Measurements from ENCODE around the gene STX18. TPM values are rescaled to one million over a fixed set of nuclear protein-coding genes. Genes with fewer than 3 reads are reported as not detected.

Gene STX18
- total RNA-seq, 3 donors from 2014 or later (not counting 1 experiment from before 2014, with no cell fraction given), result 23.1 to 32.8 (median 29.0) TPM

GRCh38 chr4:4488405-4489404 lies 53.1 kb downstream of the STX18 start:
- Histone ChIP-seq H3K4me3 (ENCODE audit: low read length) (no peak overlapping the region), H3K27me3 (ENCODE audit: control insufficient read depth, insufficient read depth, low read length) (no peaks in the 10 kb centered on the region), H3K4me1 (ENCODE audit: control insufficient read depth, insufficient read depth, low read length) (no peaks in the 10 kb centered on the region), H3K27ac (ENCODE audit: low read length) (no peak overlapping the region), H3K9me3 (ENCODE audit: control insufficient read depth, insufficient read depth, low read length) (no peaks in the 10 kb centered on the region), H3K36me3 (ENCODE audit: control insufficient read depth, insufficient read depth, low read length) (no peaks in the 10 kb centered on the region)
- no peak overlapping the region for H3K27ac Mint-ChIP-seq
- 31% methylated on average over 5 of the region's 6 CpGs for WGBS (ENCODE audit: insufficient coverage)
- H3K27me3 Mint-ChIP-seq (ENCODE audit: low read depth in 2 of 2), result no peaks in the 10 kb centered on the region
- H3K4me1 Mint-ChIP-seq, result peaks cover 11 to 15% of the 10 kb centered on the region in 2 donors
- intact Hi-C loops (cut with micrococcal nuclease), result loop anchor here (1.0 to 10.0 kb wide), 6 partner anchors 87 to 1324 kb away; partner anchors contain the start of gene MSX1
- no peak overlapping the region for H3K4me3 Mint-ChIP-seq
- TF ChIP-seq CTCF (IDR thresholded peaks at IDR 0.05), result peak; percentile 96
- no peaks in the 10 kb centered on the region for H3K36me3 Mint-ChIP-seq
- no peaks in the 10 kb centered on the region for H3K9me3 Mint-ChIP-seq
- peak; percentile 55 to 85 for DNase-seq
- peak; percentile 92 to 99 (median 93) for ATAC-seq

- TF ChIP-seq CTCF (IDR thresholded peaks at IDR 0.05), result no peak
These were observed 54.9 kb downstream of the STX18 start for GRCh38 chr4:4486969-4487368.

GRCh38 chr4:4485806-4486205 lies 56.0 kb downstream of the STX18 start:
- Histone ChIP-seq H3K27me3 (ENCODE audit: control insufficient read depth, insufficient read depth, low read length) (no peaks in the 10 kb centered on the region), H3K4me1 (ENCODE audit: control insufficient read depth, insufficient read depth, low read length) (no peaks in the 10 kb centered on the region), H3K36me3 (ENCODE audit: control insufficient read depth, insufficient read depth, low read length) (no peaks in the 10 kb centered on the region), H3K9me3 (ENCODE audit: control insufficient read depth, insufficient read depth, low read length) (no peaks in the 10 kb centered on the region), H3K4me3 (ENCODE audit: low read length) (no peak overlapping the region), H3K27ac (ENCODE audit: low read length) (no peak overlapping the region)
- intact Hi-C loops (cut with micrococcal nuclease), result loop anchor here (5.0 to 10.0 kb wide), 2 partner anchors 369 to 1306 kb away; partner anchors contain the start of gene MSX1
- peaks cover 26 to 31% of the 10 kb centered on the region in 2 donors for H3K4me1 Mint-ChIP-seq
- H3K36me3 Mint-ChIP-seq, result no peaks in the 10 kb centered on the region
- no peaks in the 10 kb centered on the region for H3K27me3 Mint-ChIP-seq (ENCODE audit: low read depth in 2 of 2)
- H3K4me3 Mint-ChIP-seq, result no peak overlapping the region
- TF ChIP-seq CTCF (IDR thresholded peaks at IDR 0.05), result no peak
- ATAC-seq (no peak), DNase-seq (no peak)
- H3K9me3 Mint-ChIP-seq, result no peaks in the 10 kb centered on the region
- 97% methylated on average over 10 of the region's 10 CpGs for WGBS (ENCODE audit: insufficient coverage)
- no peak overlapping the region for H3K27ac Mint-ChIP-seq

More at GRCh38 chr4:4486969-4487368, 54.9 kb downstream of the STX18 start:
- 86% methylated on average over 3 of the region's 3 CpGs for WGBS (ENCODE audit: insufficient coverage)
- Mint-ChIP-seq H3K27me3 (ENCODE audit: low read depth in 2 of 2) (no peaks in the 10 kb centered on the region), H3K27ac (no peak overlapping the region), H3K4me3 (no peak overlapping the region), H3K4me1 (peaks cover 23 to 28% of the 10 kb centered on the region in 2 donors), H3K9me3 (no peaks in the 10 kb centered on the region), H3K36me3 (no peaks in the 10 kb centered on the region)
- DNase-seq (no peak), ATAC-seq (no peak)
- no peak overlapping the region for H3K27ac ChIP-seq (ENCODE audit: low read length)
- no peaks in the 10 kb centered on the region for H3K27me3 ChIP-seq (ENCODE audit: control insufficient read depth, insufficient read depth, low read length)
- intact Hi-C loops (cut with micrococcal nuclease), result loop anchor here (5.0 to 10.0 kb wide), 2 partner anchors 368 to 1305 kb away; partner anchors contain the start of gene MSX1
- H3K4me3 ChIP-seq (ENCODE audit: low read length), result no peak overlapping the region
- H3K4me1 ChIP-seq (ENCODE audit: control insufficient read depth, insufficient read depth, low read length), result no peaks in the 10 kb centered on the region
- no peaks in the 10 kb centered on the region for H3K36me3 ChIP-seq (ENCODE audit: control insufficient read depth, insufficient read depth, low read length)
- H3K9me3 ChIP-seq (ENCODE audit: control insufficient read depth, insufficient read depth, low read length), result no peaks in the 10 kb centered on the region
